Stimulated activated CD4-positive, alpha-beta T cell treated with anti-CD3 and anti-CD28 coated beads, Interleukin-12 subunit alpha, Interleukin-12 subunit beta, amount 100 ng/mL, for 24 hours (primary cell): Measurements from ENCODE around the gene SORD.
"Not testable (repeated sequence)": the region's sequence is repeated elsewhere in the genome, so short reads cannot be mapped to it uniquely, and the experiment has no call there.

ENCODE experiments used
- DNase-seq, 2 experiments: peaks; one replicate each; pipeline ENCODE4 v3.0.0-alpha.2; 2020; ENCODE audit warnings: low read depth in 2 of 2

Gene SORD

DNA sequence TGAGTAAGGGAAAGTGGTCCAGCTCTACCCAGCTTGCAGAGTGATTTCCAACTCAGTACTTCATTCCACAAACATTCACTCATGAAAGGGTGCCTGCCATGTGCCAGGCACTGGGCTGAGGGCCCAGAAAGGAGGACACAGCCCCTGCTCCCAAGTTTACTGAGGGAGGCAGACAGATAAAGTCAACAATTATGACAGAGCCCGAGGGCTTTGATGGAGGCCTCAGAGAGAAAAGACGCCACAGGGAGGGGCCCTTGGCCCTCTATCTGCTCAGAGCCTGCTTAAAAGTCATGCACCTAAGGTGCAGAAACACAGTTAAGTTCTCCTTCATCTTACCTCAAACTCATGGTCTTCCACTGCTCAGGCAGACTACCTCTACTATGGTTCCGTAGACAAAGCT, 1.7 kb downstream of the SORD start:
- not testable (repeated sequence) for DNase-seq

DNA sequence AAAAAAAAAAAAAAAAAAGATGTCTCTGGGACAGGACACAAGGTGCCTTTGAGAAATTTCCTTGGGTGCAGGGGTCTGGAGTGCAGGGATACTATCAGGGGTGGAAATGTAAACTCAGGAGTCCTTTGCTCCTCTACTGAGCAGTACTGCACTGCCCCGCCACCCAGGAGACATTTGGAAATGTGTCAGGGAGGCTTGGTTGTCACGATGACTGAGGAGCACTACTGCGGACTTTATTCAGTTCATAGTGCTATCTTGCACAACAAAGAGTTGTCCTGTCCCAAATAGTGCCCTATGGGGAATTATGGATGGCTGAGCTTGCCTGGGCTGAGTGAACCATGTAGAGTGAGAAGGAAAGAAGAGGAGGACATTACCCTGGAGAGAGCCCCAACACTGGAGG, 2.6 kb downstream of the SORD start:
- DNase-seq: not testable (repeated sequence)

DNA sequence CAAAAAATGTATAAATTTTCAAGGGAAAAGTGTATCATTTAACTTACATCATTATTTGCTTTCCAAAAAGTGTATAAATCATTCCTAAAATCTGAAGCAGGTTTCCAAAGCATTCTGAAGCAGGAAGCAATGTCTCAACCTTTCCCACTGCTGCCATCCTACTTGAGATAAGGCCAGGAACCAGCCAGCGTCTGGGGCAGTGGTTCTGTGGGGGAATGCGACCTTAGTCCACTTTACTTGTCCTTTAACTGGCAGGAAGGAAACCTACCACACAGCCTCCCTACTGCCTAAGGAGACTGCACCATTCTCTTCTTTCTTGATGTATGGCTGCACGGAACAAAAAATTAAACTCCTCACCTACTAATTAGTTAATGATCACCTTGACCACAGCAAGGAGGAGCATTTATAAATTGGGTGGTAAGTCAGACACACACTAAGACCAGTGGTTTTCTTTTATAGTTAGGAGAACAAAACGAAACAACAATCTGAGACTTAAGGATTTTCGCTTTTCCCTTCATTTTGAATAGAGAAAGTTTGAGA, 3.7 kb downstream of the SORD start:
- no peak for DNase-seq

DNA sequence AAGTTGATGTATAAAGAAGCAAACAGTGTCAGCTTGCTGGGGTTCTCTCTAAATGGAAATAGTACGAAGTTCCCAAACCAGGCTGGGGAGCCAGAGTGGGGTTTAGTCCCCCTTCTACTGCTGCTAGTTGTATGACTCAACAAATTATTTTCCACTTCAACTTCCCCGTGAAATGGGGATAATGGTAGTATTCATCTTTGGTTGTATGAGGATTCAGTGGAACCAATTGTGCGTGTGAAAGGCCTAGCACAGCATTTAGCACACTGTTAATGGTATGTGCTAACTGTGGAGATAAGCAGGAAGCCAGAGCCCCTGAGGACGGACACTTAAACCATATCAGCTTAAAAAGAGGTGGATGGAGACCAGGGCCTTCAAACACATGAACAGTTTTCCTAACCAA, 4.2 kb downstream of the SORD start:
- DNase-seq: no peak

DNA sequence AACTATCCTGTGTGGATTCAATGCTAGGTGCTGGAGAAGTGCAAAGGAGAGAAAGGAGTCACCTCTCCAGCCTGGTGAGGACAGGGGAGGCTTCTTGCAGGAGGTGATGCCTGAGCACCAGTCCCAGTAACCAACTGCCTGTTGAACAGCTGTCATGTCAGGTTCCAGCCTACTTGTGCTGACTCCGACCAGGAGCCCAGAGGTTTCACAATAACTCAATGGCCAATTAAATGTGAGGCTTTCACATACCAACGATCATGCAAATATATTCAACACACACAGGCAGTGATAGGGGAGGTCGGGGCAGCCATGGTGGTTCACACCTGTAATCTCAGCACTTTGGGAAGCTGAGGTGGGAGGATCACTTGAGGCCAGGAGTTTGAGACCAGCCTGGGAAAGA, 7.7 kb downstream of the SORD start:
- DNase-seq: no peak

DNA sequence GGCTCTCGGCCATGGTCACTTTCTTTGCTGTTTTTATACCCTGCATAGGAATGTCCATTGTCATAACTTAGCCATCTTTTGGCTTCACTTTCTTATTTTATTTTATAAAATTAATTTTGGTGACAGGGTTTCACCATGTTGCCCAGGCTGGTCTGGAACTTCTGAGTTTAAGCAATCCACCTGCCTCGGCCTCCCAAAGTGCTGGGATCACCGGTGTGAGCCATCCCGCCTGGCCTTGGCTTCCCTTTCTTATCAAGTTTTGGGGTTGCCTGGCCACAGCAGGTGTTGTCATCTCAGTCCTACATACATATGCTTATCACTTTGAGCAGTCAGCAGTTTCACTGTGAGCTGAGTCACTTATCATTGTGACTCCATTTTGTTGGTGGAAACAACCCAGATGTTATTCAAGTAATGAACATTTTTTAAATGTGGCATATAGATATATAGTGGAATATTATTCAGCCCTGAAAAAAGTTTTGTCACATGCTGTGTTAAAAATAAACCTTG, 8.6 kb downstream of the SORD start:
- not testable (repeated sequence) for DNase-seq

GRCh38 chr15:45032501-45032900, 9.5 kb downstream of the SORD start:
- not testable (repeated sequence) for DNase-seq

GRCh38 chr15:45034087-45034486, 11.1 kb downstream of the SORD start:
- not testable (repeated sequence) for DNase-seq

DNA sequence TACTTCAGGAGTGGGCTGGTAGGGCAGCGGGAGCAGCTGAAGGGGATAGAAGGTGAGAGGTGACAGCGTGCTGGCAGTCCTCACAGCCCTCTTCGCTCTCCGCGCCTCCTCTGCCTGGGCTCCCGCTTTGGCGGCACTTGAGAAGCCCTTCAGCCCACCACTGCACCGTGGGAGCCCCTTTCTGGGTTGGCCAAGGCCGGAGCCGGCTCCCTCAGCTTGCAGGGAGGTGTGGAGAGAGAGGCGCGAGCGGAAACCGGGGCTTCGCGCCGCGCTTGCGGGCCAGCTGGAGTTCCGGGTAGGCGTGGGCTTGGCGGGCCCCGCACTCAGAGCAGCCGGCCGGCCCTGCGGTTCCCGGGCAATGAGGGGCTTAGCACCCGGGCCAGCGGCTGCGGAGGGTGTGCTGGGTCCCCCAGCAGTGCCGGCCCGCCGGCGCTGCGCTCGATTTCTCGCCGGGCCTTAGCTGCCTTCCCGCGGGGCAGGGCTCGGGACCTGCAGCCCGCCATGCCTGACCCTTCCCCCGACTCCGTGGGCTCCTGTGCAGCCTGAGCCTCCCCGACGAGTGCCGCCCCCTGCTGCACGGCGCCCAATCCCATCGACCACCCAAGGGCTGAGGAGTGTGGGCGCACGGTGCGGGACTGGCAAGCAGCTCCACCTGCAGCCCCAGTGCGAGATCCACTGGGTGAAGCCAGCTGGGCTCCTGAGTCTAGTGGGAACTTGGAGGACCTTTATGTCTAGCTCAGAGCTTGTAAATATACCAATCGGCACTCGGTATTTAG, 11.8 kb downstream of the SORD start:
- not testable (repeated sequence) for DNase-seq

DNA sequence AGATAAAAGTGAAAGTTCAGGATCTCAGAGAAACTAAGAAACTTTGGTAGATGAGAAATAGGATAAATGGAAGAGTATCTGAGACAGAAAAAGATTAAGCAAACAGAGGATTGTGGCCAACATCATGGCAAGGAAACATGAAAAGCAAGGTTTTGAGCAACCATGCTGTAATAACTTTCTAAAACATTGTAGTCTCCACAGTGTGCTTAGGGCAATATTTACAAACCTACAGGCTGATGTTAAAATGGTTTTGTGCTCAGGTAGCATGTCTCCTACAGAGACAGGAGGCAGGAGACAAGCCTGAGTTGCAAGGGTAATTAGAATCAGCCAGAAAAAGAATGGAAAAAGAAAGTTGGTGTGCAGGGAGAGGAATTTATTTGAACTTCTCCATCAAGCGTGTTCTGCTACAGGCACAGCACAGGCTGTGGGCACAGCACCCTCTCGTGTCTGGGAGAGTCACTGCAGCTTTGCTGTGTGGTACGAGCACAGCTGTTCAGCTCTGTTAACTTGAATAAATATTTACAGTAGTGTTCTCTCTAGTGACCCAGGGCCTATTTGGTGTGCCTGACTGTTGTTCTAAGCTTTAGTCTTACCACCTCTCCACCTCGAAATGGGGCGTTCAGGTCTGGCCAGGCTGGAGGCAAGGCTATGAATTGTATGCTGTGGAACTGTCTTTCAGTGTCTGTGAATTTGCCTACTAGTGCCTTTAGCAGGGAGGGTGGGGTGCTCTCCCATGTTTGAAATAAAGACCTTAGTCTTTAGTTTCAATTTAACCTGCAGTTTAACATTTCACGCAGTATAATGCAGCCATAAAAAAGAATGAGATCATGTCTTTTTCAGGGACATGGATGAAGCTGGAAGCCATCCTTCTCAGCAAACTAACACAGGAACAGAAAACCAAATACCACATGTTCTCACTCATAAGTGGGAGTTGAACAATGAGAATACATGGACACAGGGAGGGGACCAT, 14.1 kb downstream of the SORD start:
- DNase-seq: peak; percentile 40 to 52

- DNase-seq: no peak
Observed at GRCh38 chr15:45037936-45038335, 14.9 kb downstream of the SORD start.

GRCh38 chr15:45040396-45040795, 17.4 kb downstream of the SORD start:
- DNase-seq: not testable (repeated sequence)

DNA sequence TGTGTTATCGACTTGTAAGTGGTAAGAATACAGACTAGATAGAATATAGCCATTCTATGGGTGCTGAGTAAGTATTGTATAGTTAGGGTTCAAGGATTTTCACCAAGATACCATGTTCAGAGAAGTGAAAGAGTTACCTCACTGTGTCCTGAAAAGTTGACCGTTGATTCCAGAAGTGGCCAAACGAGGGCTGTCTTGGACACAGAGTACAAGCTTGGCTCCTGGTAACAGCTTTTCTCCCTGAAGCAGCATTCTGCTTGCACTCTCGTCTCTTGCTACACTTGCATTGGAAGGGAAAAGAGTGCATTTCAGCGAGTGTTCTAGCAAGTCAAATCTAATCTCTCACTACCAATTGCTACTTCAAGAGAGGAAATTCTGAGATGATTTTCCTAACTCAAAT, 18.5 kb downstream of the SORD start:
- not testable (repeated sequence) for DNase-seq

GRCh38 chr15:45042859-45043258, 19.9 kb downstream of the SORD start:
- DNase-seq: not testable (repeated sequence)

- DNase-seq: not testable (repeated sequence)
Observed at GRCh38 chr15:45044270-45044669, 21.3 kb downstream of the SORD start.

GRCh38 chr15:45048449-45048793, 25.4 kb downstream of the SORD start:
- not testable (repeated sequence) for DNase-seq

DNA sequence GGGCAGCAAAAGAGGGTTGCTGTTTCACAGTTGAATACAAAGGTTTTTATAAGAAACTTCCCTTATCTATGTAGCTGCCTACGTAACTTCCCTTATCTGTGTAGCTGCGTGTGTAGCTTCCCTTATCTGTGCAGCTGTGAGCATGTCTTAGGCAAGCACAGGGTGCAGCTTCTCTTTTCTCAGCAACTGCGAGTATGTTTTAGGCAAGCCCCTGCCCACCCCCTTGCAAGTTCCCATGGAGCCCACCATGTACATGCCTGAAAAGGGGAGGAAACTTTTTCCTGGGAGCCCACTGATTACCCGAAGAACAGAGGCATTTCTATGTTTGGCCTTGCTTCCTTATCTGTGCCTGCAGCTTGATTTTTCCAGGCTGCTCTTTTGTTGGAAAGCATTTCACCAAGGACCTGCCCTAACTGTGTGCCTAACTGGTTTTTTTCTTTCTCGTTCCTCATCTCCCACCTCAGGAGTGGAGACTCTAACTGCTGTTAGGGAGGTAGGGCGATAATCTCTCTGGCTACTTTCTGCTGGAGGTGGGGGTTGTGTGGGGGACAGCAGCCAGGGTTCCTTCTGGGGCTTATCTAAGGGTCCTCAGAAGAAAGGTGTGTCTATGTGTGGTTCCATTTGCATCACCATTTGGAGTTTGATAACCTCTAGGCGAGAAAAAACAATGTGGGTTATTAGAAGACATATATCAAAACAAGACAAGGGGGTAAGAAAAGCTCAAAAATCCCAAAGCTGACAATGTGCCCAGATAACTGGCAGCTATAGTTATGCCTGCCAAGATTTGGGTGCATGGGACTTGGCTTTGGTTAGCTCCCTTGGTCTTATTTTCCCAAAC, 26.0 kb downstream of the SORD start:
- no peak for DNase-seq

- DNase-seq: no peak
Observed at GRCh38 chr15:45050587-45050986, 27.6 kb downstream of the SORD start.

- DNase-seq: not testable (repeated sequence)
Observed at GRCh38 chr15:45052676-45053075, 29.7 kb downstream of the SORD start.

DNA sequence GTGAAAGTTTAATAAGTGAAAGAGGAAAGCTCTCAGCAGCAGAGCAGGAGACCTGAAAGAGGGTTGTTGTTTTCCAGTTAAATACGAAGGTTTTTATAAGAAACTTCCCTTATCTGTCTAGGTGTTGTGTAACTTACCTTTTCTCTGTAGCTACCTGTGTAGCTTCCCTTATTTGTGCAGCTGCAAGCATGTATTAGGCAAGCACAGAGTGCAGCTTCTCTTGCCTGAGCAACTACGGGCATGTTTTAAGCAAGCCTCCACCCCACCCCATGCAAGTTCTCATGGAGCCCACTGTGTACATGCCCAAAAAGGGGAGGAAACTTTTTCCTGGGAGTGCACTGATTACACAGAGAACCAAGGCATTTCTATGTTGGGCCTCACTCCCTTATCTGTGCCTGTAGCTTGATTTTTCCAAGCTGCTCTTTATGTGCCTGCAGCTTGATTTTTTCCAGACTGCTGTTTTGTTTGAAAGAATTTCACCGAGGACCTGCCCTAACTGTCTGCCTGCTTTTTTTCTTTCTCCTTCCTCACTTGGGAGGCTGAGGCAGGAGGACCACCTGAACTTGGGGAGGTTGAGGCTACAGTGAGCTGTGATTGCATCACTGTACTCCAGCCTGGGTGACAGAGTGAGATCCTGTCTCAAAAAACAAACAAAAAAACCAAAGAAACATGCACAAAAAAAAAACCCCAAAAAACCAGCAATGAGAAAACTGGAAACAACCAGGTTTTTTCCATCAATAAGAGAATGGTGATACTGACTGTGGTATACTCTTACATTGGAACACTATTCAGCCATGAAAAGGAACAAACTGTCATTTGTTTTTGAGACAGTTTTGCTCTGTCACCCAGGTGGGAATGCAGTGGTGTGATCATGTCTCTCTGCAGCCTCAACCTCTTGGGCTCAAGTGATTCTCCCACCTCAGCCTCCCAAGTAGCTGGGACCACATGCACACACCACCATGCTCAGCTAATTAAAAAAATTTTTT, 36.0 kb downstream of the SORD start:
- DNase-seq: not testable (repeated sequence)
